Keratinocyte (primary cell): Measurements from ENCODE around the gene PTPRN2.
"Not testable (repeated sequence)": the region's sequence is repeated elsewhere in the genome, so short reads cannot be mapped to it uniquely, and the experiment has no call there.

Source experiments
- CTCF ChIP-seq, 3 experiments: IDR thresholded peaks in 1 of 3; conservative IDR thresholded peaks in 1 of 3; optimal IDR thresholded peaks in 1 of 3; 2 replicates in 2 of 3; 3 replicates in 1 of 3; pipeline versions ENCODE3 to v1.5.1; 2011; ENCODE audit warnings: low read length in 3 of 3, mild to moderate bottlenecking in 3 of 3, moderate library complexity in 2 of 3, control low read depth in 1 of 3, inconsistent platforms in 1 of 3; ENCODE audit not compliant: insufficient read depth in 2 of 3; ENCODE audit errors: extremely low read depth in 1 of 3
- EZH2 ChIP-seq: IDR thresholded peaks from one replicate; pipeline ENCODE4 v1.6.1; 2012; ENCODE audit warnings: inconsistent platforms, mild to moderate bottlenecking, low read length, moderate library complexity

DNA sequence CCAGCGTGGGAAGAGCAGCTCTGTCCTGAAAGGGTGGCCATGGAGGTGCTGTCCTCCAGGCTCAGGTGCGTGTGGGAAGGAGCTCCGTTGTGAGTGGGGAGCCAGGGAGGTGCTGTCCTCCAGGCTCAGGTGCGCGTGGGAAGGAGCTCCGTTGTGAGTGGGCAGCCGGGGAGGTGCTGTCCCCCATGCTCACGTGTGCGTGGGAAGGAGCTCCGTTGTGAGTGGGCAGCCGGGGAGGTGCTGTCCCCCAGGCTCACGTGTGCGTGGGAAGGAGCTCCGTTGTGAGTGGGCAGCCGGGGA is 691.3 kb downstream of the PTPRN2 start:
- not testable (repeated sequence) for TF ChIP-seq CTCF (optimal IDR thresholded peaks at IDR 0.05 in 1 of 3, IDR thresholded peaks at IDR 0.05 in 1 of 3, conservative IDR thresholded peaks at IDR 0.05 in 1 of 3; ENCODE audit: extremely low read depth in 1 of 3, insufficient read depth in 2 of 3, low read length in 3 of 3); EZH2
